Vagina (tissue), 2 donors: ENCODE results near the gene ZSWIM2.

Source experiments
- CTCF ChIP-seq, 3 experiments: fragments of 450-650 bp in 2 of 3; fragments of 200-600 bp in 1 of 3; sonication (generic) in 1 of 3; IDR thresholded peaks; one replicate each; pipeline ENCODE4 v1.5.1; 2017 to 2019; ENCODE audit warnings: antibody characterized with exemption in 3 of 3, mild to moderate bottlenecking in 2 of 3, moderate library complexity in 2 of 3
- POLR2A ChIP-seq, 2 donors: fragments of 450-650 bp; IDR thresholded peaks; one replicate each; pipeline ENCODE4 v1.6.1; 2017; ENCODE audit warnings: antibody characterized with exemption in 2 of 2, mild to moderate bottlenecking in 2 of 2, moderate library complexity in 2 of 2
- POLR2AphosphoS5 ChIP-seq, 2 donors: sonication (generic); formaldehyde crosslinking; IDR thresholded peaks; one replicate each; pipeline ENCODE4 v1.9.0; 2017; ENCODE audit warnings: antibody characterized with exemption in 2 of 2, mild to moderate bottlenecking in 2 of 2, low read depth in 1 of 2; ENCODE audit not compliant: insufficient read depth in 1 of 2

GRCh38 chr2:186891185-186891621, 42.2 kb upstream of the ZSWIM2 start:
- no peak for TF ChIP-seq CTCF (IDR thresholded peaks at IDR 0.05)
- TF ChIP-seq POLR2AphosphoS5 (IDR thresholded peaks at IDR 0.05; ENCODE audit: insufficient read depth in 1 of 2, low read depth in 1 of 2), result no peak
- no peak for TF ChIP-seq POLR2A (IDR thresholded peaks at IDR 0.05)
